ENCODE data around the gene CD160. TPM values are rescaled to one million over a fixed set of nuclear protein-coding genes. Genes with fewer than 3 reads are reported as not detected.
"Not testable (repeated sequence)": the region's sequence is repeated elsewhere in the genome, so short reads cannot be mapped to it uniquely, and the experiment has no call there.

Gene CD160
- total RNA-seq, 1 experiment from 2014 or later = not detected

DNA sequence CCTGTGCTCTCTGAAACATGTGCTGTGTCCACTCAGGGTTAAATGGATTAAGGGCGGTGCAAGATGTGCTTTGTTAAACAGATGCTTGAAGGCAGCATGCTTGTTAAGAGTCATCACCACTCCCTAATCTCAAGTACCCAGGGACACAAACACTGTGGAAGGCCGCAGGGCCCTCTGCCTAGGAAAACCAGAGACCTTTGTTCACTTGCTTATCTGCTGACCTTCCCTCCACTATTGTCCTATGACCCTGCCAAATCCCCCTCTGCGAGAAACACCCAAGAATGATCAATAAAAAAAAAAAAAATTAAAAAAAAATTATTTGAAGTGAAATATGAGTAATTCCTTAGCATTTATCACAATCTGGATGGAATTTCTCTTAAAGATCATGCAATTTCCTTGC, 45.8 kb downstream of the CD160 start:
- H3K27ac ChIP-seq (ENCODE audit: low read length); POLR2A ChIA-PET; H3K27me3 ChIP-seq (ENCODE audit: control insufficient read depth, insufficient read depth, low read length); DNase-seq (ENCODE audit: low read depth, low spot score); BruUV-seq (replicated peaks); CTCF ChIA-PET; in situ Hi-C loops (cut with HindIII; ENCODE audit: low pct_unique_long_range_greater_than_20kb, low sequenced_read_pairs); H3K36me3 ChIP-seq (ENCODE audit: control insufficient read depth, insufficient read depth, low read length); H3K4me3 ChIP-seq (ENCODE audit: low read depth in 2 of 2, low read length in 2 of 2); intact Hi-C loops (cut with micrococcal nuclease; ENCODE audit: unreplicated experiment); ATAC-seq; H3K9me3 ChIP-seq (ENCODE audit: control insufficient read depth, insufficient read depth, low read depth, low read length); H3K4me1 ChIP-seq (ENCODE audit: control insufficient read depth, insufficient read depth, low read length): not testable (repeated sequence)

GRCh38 chr1:145765585-145766360, 46.5 kb downstream of the CD160 start:
- ATAC-seq; H3K9me3 ChIP-seq (ENCODE audit: control insufficient read depth, insufficient read depth, low read depth, low read length); H3K36me3 ChIP-seq (ENCODE audit: control insufficient read depth, insufficient read depth, low read length); H3K4me3 ChIP-seq (ENCODE audit: low read depth in 2 of 2, low read length in 2 of 2); BruUV-seq (replicated peaks); intact Hi-C loops (cut with micrococcal nuclease; ENCODE audit: unreplicated experiment); POLR2A ChIA-PET; in situ Hi-C loops (cut with HindIII; ENCODE audit: low pct_unique_long_range_greater_than_20kb, low sequenced_read_pairs); CTCF ChIA-PET; H3K27ac ChIP-seq (ENCODE audit: low read length); DNase-seq (ENCODE audit: low read depth, low spot score); H3K27me3 ChIP-seq (ENCODE audit: control insufficient read depth, insufficient read depth, low read length); H3K4me1 ChIP-seq (ENCODE audit: control insufficient read depth, insufficient read depth, low read length): not testable (repeated sequence)

DNA sequence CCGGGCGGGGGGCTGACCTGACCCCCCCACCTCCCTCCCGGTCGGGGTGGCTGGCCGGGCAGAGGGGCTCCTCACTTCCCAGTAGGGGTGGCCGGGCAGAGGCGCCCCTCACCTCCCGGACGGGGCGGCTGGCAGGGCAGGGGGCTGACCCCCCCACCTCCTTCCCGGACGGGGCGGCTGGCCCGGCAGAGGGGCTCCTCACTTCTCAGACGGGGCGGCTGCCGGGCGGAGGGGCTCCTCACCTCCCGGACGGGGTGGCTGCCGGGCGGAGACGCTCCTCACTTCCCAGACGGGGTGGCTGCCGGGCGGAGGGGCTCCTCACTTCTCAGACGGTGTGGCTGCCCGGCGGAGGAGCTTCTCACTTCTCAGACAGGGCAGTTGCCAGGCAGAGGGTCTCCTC, 47.6 kb downstream of the CD160 start:
- intact Hi-C loops (cut with micrococcal nuclease; ENCODE audit: unreplicated experiment); CTCF ChIA-PET; DNase-seq (ENCODE audit: low read depth, low spot score); H3K36me3 ChIP-seq (ENCODE audit: control insufficient read depth, insufficient read depth, low read length); ATAC-seq; BruUV-seq (replicated peaks); POLR2A ChIA-PET; H3K9me3 ChIP-seq (ENCODE audit: control insufficient read depth, insufficient read depth, low read depth, low read length); H3K4me3 ChIP-seq (ENCODE audit: low read depth in 2 of 2, low read length in 2 of 2); H3K27me3 ChIP-seq (ENCODE audit: control insufficient read depth, insufficient read depth, low read length); H3K4me1 ChIP-seq (ENCODE audit: control insufficient read depth, insufficient read depth, low read length); H3K27ac ChIP-seq (ENCODE audit: low read length); in situ Hi-C loops (cut with HindIII; ENCODE audit: low pct_unique_long_range_greater_than_20kb, low sequenced_read_pairs): not testable (repeated sequence)

- intact Hi-C loops (cut with micrococcal nuclease; ENCODE audit: unreplicated experiment); BruUV-seq (replicated peaks); H3K27me3 ChIP-seq (ENCODE audit: control insufficient read depth, insufficient read depth, low read length); H3K36me3 ChIP-seq (ENCODE audit: control insufficient read depth, insufficient read depth, low read length); POLR2A ChIA-PET; CTCF ChIA-PET; H3K4me3 ChIP-seq (ENCODE audit: low read depth in 2 of 2, low read length in 2 of 2); in situ Hi-C loops (cut with HindIII; ENCODE audit: low pct_unique_long_range_greater_than_20kb, low sequenced_read_pairs); DNase-seq (ENCODE audit: low read depth, low spot score); H3K4me1 ChIP-seq (ENCODE audit: control insufficient read depth, insufficient read depth, low read length); H3K27ac ChIP-seq (ENCODE audit: low read length); H3K9me3 ChIP-seq (ENCODE audit: control insufficient read depth, insufficient read depth, low read depth, low read length): not testable (repeated sequence)
- ATAC-seq = peak; percentile 38; the same call in 1 of the 2 replicates
Observed at GRCh38 chr1:145768004-145768403, 48.7 kb downstream of the CD160 start.

DNA sequence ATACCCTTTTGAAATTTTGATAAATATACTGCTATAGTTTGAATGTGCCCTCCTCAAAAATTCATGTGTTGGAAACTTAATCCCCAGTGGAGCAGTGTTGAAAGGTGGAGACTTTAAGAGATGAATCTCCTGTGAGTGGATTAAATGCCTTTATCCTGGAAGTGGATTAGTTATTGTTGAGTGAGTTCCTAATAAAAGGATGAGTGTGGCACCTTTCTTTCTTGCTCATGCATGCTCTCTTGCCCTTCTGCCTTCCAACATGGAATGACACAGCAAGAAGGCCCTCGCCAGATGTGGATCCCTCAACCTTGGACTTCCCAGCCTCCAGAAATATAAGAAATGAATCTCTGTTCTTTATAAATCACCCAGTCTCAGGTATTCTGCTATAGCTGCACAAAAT, 51.8 kb downstream of the CD160 start:
- POLR2A ChIA-PET = no interaction called here
- CTCF ChIA-PET = no interaction called here

More for the DNA sequence above, 51.8 kb downstream of the CD160 start:
- Histone ChIP-seq H3K9me3 (ENCODE audit: control insufficient read depth, insufficient read depth, low read depth, low read length) (no peaks in the 10 kb centered on the region), H3K36me3 (ENCODE audit: control insufficient read depth, insufficient read depth, low read length) (peaks cover 5% of the 10 kb centered on the region; the same call in 1 of the 2 replicates), H3K27me3 (ENCODE audit: control insufficient read depth, insufficient read depth, low read length) (no peaks in the 10 kb centered on the region), H3K4me3 (ENCODE audit: low read depth in 2 of 2, low read length in 2 of 2) (no peak overlapping the region), H3K4me1 (ENCODE audit: control insufficient read depth, insufficient read depth, low read length) (no peaks in the 10 kb centered on the region), H3K27ac (ENCODE audit: low read length) (no peak overlapping the region)
- DNase-seq (ENCODE audit: low read depth, low spot score) (no peak), ATAC-seq (no peak)
- TF ChIP-seq SIN3A (IDR thresholded peaks at IDR 0.05; ENCODE audit: borderline replicate concordance, insufficient read depth, low read depth, low read length) (no peak), POLR2AphosphoS5 (IDR thresholded peaks at IDR 0.05; ENCODE audit: low read depth, low read length) (no peak), CTCF (IDR thresholded peaks at IDR 0.05) (no peak), TCF7L2 (IDR thresholded peaks at IDR 0.05; ENCODE audit: low read depth, low read length) (no peak)
- intact Hi-C loops (cut with micrococcal nuclease; ENCODE audit: unreplicated experiment) = no loop called here
- no TSS peak for BruUV-seq (replicated peaks)
- in situ Hi-C loops (cut with HindIII; ENCODE audit: low pct_unique_long_range_greater_than_20kb, low sequenced_read_pairs) = no loop called here
